Activated effector memory CD4-positive, alpha-beta T cell treated with anti-CD3 and anti-CD28 coated beads, Interleukin-2, amount 50 U/mL, for 16 hours (primary cell): Measurements from ENCODE around the gene SKAP1.
"Not testable (repeated sequence)": the region's sequence is repeated elsewhere in the genome, so short reads cannot be mapped to it uniquely, and the experiment has no call there.

ENCODE experiments used
- DNase-seq: peaks from one replicate; pipeline ENCODE4 v3.0.0-alpha.2; 2020

SKAP1 gene

DNA sequence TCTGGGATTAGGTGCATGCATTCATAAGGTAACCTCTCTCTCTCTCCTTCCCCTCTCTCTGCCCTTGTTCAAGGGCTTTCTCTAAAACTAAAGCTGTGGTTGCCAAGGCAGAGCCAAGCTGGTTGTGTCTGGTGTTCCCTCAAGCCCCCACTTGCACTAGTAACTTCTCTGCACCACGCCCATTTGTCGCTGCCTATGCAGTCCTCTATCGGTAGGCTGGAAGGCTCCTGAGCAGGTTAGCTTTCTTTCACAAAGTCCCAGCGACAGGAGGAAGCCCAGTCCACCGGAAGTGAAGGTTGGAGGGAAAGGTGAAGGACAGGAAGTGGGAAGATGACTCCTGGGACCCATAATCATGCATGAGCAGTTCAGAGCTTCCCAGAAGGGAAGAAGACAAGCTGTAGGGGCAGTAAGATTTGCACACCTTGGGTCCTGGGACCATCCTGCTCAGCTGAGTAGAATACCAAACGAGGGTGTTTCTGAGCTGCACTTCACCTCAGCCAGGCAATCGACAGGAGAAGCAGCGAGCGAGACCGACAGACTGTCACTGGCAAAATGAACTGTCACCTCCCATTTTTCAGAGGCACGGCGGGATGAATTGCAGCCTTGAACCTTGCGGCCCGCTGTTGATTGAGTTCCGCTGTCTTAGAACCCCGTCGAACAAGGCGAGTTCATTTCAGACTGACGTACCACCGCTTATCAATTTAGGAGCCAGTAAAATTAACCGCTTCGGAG lies 14.7 kb upstream of the SKAP1 start:
- no peak for DNase-seq

DNA sequence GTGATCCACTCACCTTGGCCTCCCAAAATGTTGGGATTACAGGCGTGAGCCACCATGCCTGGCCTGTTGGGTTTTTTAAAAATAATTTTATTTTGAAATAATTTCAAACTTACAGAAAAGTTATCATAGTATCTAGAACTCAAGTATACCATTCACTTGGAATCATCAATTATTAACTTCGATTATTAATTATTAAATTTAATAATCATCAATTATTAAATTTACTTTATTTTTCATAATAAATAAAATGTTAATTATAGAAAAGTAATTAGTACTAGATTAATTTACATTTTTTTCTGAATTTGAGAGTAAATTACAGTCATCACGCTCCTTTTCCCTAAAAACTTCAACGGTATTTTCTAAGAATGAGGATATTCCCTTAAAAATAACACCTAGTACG lies 13.7 kb upstream of the SKAP1 start:
- DNase-seq, result no peak

DNA sequence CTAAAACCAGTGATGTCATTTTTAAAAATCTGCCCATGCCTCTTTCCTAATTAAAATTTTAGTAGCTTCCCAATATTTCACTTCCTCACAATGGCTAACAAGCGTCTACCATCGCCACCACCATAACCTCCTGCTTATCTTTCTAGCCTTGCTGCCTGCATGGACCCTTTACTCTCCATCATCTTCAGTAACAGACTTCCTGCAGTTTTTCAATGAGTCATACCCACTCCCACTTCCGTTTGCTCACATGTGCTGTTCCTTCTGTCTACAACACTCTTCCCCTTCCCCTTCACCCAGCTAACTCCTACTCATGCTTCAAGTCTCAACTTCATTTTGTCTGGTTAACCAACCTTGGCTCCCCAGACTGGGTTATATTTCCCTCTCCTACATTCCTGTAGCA lies 12.8 kb upstream of the SKAP1 start:
- no peak for DNase-seq

DNA sequence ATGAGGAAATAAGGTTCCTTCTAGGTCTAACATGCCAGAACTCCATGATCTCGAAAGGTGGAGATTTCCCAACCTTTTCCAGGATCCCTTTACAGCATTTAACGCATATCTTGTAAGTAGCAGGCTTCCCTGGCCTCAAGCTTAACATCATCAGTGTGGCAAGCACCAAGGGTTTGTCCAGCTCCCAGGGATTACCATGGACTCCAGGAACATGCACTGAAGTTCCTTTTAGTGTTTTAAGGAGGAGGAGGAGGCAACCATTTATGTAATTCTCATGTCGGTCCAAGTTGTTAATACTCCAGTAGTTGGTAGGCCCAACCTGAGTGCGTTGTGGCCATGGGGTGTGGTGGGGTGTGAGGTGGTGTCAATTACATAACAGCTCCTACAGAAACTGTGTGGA lies 11.8 kb upstream of the SKAP1 start:
- DNase-seq, result no peak

DNA sequence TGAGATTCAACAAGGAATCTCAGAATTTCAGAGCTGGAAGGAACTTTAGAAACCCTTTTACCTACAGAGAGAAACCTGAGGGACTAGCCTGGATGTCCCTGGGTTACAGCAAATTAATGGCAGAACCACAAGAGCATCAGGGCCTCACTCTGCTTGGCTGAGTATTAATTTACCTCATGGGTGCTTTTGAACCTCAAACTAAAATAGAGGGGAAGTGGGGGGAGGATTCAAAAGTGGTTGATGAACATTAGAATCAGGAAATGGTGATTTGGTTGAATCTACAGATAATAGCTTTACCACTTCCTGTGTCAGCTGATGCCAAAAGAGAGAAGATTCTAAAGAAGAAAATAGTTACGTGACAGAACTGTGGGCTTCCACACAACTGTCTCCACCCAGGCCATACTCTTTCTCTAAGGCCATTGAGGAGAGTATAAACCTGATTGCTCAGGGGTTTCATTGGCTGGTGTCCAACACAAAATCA lies 11.3 kb upstream of the SKAP1 start:
- peak; percentile 69 for DNase-seq

DNA sequence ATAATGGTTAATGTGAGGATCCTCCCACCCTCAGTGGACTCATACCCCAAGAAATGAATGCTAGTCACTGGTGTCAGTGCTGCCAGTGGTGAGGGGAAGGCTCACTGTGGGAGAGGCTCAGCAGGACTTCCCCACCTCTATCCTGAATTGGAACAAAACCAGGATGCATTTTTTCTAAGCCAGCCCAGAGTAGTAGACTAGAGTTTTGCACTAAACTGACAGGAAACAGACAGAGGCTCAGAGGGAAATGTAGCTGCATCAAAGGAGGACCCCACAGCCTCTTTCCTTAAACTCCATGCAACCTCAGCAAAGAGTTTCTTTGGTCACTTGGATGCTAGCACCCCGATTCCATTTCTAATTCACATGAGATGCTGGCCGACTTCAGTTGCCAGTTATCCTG lies 10.7 kb upstream of the SKAP1 start:
- DNase-seq, result no peak

DNA sequence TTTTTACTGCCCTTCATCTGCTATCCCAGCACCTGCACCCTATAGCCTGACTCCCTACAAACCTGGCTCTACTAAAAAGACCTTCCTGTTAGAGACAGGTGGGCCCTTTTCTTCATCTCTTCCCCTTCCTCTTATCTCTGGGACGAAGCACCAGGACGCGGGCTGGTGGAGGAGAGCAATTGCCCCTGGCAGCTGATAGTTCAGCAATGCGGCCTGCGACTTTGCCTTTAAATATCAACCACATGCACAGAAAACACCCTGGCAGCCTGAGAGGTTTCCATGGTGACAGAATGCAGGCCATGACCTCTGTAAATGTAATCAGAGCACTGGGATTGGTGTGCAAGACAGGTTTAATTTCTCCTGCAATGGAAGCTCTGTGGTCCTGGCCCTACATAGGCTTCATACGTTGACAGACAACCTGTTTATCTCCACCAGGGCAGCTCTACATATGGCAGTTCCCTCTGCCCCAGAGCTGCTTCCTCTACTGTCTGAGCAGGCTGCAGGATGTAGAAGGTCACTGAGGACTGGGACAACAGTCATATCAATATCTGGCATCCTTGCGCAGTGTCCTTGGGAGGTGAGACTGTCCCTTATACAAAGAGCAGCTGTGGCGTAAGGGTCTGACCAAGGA lies 10.0 kb upstream of the SKAP1 start:
- peak; percentile 76 for DNase-seq

DNA sequence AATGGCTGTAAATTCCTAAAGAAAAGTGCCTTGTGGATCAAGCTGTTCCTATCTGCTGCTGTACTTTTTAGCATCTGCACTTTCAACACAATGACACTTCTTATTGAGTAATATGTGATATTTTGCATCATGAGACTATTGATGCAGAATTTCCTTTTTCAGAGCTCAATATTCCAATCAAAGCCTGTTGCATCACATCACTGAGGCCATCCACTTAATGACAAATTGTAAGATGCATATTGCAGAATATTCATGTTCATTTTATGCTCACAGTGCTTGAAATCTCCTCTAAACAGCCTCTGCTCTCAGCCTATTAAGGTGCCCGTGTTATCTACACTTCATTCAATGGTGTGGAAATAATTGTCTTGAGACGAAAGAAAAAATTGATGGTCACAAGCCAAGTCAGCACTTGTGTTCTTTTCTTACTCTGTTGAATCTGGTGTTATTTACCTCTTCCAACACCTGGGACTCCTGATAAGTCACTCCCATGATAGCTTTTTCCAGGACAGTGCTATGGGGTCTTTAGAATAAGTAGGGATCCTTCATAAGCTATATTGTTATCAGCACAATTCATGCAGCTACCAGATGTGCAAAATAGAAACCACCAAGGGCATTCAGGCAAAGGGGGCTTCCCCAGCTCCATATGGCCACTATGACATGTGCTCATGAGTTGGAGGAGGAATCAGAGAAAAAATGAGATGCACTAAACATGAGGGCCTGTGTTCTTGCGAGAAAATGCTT lies 9.3 kb upstream of the SKAP1 start:
- peak; percentile 71 for DNase-seq

DNA sequence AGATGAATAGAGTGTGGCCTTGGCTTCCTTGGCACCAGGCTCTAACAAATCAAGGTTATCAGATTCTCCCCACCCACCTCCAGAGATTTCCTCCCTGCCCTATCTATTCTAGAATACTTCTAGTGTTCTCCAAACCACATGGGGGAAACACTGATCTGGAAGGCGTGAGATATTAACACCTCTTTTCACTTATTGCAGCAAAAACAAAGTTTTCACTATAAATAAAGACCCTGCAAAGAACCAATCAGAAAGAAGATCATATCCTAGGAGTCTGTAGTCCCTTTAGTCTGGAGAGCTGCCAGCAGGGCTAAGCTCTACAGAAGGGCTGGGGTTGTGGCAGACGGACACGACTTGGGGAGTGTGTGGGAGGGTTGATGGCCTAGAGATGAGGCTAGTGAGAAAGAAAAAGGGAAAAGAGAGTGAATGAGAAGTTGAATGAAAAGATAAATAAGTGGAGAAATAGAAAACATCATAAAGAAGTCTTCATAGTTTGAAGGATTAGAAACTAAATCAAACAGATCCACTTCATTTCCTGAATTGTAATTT lies 8.6 kb upstream of the SKAP1 start:
- no peak for DNase-seq

DNA sequence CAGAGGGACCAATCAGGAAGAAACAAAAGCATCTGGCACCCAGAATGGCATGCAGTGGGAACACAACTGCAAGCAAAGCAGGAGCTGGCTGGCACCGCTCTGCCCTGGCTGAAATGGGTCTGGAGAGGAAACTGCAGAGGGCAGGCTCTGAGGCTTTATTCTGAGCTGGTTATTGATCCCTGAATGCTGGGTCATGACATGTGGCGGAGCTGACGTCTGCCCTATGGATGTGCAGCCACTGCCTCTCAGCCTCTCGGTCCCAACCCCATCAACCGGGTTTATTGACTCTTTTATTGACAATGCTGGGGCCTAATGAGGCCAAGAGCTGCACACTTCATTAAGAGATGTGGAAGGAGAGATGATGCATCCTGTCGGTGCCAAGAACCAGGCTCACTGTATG lies 3.9 kb upstream of the SKAP1 start:
- no peak for DNase-seq

DNA sequence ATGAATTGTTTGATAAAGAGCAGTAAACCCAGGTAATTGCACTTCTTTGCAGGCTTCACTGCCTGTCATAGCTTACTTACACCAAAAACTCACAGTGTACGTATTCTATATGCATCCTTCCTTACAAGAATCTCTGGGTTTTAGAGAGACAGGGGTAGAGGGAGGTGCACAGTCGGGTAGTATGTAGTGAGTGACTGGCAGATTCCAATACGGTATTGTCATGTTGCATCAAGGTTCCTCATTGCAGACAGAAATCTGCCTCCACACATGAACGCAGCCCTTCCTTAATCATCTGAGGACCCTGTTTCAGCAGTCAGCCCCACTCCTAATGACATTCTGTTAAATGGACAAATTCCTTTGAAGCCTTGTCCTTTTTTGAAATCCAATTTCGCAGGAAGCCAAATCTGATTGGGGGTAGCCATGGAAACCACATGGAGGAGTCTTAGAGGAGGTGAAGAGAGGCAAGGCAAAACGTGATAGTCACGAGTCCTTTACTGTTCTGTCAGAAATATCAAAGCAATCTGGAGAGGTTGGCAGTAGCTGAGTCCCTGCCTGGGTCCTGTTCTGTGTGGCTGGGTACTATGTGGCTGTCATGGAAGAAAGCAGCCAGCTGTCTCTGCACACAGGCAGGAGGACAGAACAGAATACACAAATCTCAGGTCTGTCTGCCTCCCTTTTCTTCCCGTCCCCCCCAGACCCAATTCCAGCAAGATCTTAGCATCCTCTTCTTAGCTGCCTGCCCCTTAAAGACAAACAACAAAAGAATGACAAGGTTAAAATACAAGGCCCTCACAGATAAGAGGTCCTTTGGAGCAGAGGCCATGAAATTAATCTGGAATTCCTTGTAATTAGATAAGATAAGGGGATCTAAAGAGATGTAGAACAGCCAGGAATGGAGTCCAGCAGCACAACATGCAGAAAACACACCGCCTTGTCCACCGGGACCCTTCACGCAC lies 3.1 kb upstream of the SKAP1 start:
- DNase-seq, result no peak

DNA sequence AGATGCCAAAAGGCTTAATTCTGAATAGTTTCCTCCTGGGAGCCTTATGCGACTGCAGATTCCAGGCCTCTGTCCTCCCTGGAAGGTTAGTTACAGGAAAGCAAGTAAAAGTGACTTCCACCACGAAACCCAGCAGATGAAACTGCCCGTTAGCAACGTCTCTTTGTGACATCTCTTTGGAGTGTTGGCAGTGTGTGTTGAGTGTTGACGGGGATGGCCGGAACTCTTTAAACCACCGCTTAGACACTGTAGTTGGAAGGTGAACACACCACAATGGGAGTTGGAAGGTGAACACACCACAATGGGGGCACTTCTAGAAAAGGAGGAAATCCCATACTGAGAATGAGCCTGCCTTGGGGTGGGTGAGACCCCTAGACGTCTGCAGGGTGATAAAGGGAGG lies 858 bp downstream of the SKAP1 start:
- DNase-seq, result peak; percentile 74

DNA sequence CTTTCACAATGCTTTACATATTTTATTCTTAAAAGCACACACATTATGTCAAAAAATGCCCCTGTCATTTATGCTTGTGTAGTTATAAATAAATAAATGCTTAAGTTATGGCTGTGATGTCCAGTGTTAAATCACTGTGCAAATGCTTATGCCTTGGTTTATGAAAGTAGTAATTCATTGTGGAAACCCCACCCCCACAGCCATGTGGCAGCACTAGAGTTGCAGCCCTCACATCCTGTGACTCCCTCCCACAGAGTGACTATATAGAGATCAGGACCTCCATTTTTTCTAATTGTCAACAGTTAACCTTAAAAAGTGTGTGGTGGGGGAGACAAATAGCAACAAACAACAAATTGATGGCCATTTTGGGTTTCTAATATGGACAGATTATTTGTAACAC lies 2.4 kb downstream of the SKAP1 start:
- peak; percentile 87 for DNase-seq

DNA sequence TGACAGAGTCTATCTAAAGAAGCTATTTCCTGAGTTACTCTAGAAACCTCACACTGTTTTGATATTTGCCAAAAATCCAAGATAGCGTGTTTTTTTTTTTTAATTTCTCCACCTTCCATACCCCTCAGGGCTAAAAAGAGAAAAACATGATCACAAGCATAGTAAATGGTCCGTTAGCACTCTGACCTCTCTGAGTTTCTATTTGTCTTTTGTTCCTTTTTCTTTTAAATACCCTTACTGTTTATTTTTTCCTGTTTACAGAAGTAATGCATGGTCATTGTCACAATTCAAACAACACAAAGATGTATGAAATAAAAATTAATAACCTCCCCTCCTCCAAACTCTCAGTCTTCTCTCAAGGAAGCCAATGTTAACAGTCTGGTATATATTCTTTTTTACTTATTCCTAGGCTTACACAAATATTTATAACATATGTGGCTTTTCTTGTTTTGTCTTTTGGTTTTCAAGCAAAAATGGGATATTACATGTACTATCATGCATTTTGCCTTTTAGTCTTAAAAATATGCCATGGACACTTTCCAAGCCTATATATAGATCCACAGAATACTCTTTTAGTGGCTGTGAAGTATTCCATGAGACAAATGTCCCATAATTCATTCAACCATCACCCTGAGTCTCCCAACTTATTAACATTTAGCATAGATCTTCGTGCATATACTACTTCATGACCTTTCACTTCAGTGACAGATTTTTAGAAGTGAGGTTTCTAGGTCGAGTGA lies 3.1 kb downstream of the SKAP1 start:
- DNase-seq, result no peak

DNA sequence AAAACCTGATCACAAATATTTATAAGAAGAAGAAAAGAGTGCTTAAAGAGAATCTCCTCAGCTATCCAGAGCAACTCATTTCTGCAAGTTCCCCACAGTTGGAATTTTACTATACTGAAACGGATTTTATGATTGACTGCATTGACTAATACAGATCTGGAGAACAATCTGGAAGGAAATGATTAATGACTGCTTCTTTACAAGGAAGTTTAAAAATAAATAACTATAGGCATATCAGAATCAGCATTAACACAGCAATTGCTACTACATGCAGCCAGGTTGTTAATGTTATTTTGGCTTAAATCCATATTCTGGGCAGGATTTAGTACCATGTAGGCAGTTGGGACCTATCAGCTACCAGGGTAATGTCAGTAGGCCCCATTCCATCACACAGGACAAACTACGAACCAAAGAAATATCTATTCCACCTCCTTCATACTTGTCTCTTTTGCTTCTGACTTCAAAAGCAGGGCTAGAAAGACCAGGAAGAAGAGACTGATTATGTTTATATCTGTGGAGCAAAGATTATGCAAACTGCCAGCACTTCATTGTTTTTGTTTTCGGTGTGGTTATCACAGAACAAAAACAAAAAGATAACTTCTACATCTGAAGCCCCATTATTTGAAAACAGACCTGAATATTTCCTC lies 3.9 kb downstream of the SKAP1 start:
- DNase-seq, result no peak

DNA sequence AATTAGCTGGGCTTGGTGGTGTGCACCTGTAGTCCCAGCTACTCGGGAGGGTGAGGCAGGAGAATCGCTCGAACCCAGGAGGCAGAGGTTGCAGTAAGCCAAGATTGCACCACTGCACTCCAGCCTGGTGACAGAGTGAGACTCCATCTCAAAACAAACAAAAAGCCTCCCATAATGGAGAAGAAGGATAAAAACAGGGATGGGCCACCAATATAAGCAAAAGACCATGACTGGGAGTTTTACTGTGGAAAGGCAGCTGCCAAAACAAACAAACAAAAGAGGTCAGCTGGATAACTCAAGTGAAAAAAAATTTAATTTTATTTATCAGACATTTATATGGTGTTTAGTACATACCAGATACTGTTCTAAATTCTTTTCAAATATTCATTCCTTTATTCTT lies 8.0 kb downstream of the SKAP1 start:
- not testable (repeated sequence) for DNase-seq

DNA sequence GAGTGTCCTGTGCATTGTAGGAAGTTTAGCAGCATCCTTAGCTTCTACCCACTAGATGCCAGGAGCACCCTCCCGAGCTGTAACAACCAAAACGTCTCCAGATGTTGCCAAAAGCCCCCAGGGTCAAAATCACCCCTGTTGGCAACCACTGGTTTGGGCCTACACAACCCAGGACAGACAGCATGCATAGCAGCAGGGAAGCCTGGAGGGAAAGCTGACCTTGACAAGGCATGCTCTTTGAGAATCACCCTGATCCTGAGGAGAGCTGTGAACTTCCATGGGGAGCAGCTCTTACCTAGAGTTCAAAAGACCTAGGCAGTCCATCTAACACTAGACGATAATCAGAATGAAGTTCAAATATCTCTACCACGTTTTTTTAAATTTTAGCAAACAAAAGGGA lies 9.2 kb downstream of the SKAP1 start:
- DNase-seq, result no peak

DNA sequence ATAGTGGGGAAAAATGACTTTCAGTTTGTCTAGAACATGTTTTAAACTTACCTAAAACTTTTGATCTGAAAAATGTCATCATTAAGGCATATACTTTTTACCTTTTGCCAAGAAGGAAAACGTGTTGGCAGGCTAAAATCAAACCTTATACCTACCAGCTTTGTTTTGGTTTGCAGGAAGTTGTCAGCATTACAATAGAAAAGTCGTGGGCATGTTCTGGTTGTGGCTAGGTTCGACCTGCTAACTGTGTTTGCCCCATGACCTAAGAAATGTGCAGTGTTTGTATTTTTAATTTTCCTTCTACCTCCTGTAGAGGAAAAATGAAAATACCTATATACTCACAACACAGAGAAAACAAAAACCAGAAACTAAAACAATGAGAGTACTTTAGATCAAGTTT lies 13.0 kb downstream of the SKAP1 start:
- DNase-seq, result no peak

DNA sequence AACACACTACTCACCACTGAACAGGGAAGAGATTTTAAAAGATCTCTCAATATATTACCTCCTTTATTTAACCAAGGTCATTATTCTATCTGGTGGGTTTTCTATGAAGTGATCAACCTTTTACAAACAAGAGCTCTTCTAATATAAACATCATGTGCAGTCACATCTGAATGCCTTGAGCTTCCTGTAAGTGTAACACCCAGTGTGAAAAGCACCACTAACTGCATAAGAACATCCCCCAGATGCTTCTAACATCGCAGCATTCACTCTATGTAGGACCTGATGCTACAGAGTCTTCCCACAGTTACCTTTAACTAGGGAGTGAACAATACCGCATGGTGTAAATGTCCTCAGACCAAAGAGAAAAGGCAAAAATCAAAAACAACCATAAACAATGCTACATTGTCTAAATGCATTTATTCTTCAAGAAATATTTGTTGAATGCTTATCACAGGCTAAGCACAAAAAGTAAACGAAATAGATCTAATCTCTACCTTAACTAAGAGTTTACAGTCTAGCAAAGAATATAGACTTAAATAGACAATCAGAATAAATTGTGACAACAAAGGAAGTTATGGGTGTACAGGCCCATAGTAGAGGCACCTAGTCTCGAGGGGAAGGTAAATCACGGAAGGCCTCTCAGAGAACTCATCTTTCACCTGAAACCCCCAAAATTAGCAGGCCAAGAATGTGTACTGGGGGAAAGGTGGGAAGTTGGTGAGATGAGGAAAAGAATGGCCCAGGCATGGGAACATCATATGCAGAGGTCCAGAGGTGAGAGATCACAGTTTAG lies 16.2 kb downstream of the SKAP1 start:
- no peak for DNase-seq

DNA sequence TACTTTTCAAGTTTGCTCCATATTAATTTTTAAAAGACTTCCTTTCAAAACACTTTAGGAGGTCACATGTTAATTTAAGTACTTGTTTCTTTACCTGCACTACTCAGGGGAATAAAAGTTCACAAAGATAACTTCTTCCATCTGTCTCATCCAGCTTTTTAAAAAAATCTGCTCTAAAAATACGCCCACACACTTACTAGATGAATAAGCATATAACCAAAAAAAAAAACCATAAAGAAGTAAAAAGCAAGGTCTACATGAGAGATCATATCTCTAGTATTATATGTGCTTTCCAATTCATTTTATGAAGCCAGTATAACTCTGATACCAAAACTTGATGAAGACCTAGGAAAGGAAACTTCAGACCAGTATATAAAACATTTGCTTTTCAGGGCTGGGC lies 17.2 kb downstream of the SKAP1 start:
- DNase-seq, result no peak
